BLaER1 (cell line): ENCODE measurements around the gene HSPA1L.
"Not testable (repeated sequence)": the region's sequence is repeated elsewhere in the genome, so short reads cannot be mapped to it uniquely, and the experiment has no call there.

Source experiments
- H3K27ac ChIP-seq: shearing (Covaris generic); formaldehyde crosslinking; 2 replicates; pipeline ENCODE4 v1.8.1; 2022
- H3K27me3 ChIP-seq: shearing (Covaris generic); formaldehyde crosslinking; 2 replicates; pipeline ENCODE4 v1.8.1; 2022
- H3K36me3 ChIP-seq: shearing (Covaris generic); formaldehyde crosslinking; 2 replicates; pipeline ENCODE4 v1.8.1; 2022
- H3K4me1 ChIP-seq: shearing (Covaris generic); formaldehyde crosslinking; 2 replicates; pipeline ENCODE4 v1.8.1; 2022
- H3K4me2 ChIP-seq: shearing (Covaris generic); formaldehyde crosslinking; 2 replicates; pipeline ENCODE4 v1.8.1; 2022
- H3K4me3 ChIP-seq: shearing (Covaris generic); formaldehyde crosslinking; 2 replicates; pipeline ENCODE4 v1.8.1; 2022
- H3K9ac ChIP-seq: shearing (Covaris generic); formaldehyde crosslinking; 2 replicates; pipeline ENCODE4 v1.8.1; 2022
- H3K9me3 ChIP-seq: shearing (Covaris generic); formaldehyde crosslinking; 2 replicates; pipeline ENCODE4 v1.8.1; 2022
- H4K20me1 ChIP-seq: shearing (Covaris generic); formaldehyde crosslinking; 2 replicates; pipeline ENCODE4 v1.8.1; 2022
- Cebpa-rat ChIP-seq: shearing (Covaris generic); IDR thresholded peaks from 2 replicates; pipeline ENCODE4 v1.8.1; 2022

Gene HSPA1L

GRCh38 chr6:31815025-31815838, at the start of gene HSPA1L, which contains the start of gene HSPA1A:
HSPA1L (minus strand) TSS chr6:31815283; CDS start chr6:31811972, 3,311 bp downstream.
HSPA1A (plus strand) TSS chr6:31815543; CDS start chr6:31815757, 214 bp downstream.
- TF ChIP-seq Cebpa-rat: no peak
- peaks cover 34% of the 10 kb centered on the region for H3K27me3 ChIP-seq
- H3K4me1 ChIP-seq: peaks cover 32% of the 10 kb centered on the region
- H3K9me3 ChIP-seq: no peaks in the 10 kb centered on the region
- H3K36me3 ChIP-seq: no peaks in the 10 kb centered on the region
- H3K4me2 ChIP-seq: peak within 1 kb of the TSS; percentile 81
- peak within 1 kb of the TSS; percentile 45; the same call in 1 of the 2 replicates for H3K27ac ChIP-seq
- no peaks in the 10 kb centered on the region for H4K20me1 ChIP-seq
- H3K9ac ChIP-seq: peak within 1 kb of the TSS; percentile 36
- peak within 1 kb of the TSS; percentile 65 for H3K4me3 ChIP-seq

GRCh38 chr6:31864818-31865204, 49.7 kb upstream of the HSPA1L start:
- Histone ChIP-seq H3K27me3 (no peaks in the 10 kb centered on the region), H3K27ac (peak overlapping the region; percentile 84), H4K20me1 (no peaks in the 10 kb centered on the region), H3K4me3 (peak overlapping the region; percentile 79; the same call in 1 of the 2 replicates), H3K36me3 (peaks cover 10% of the 10 kb centered on the region), H3K9me3 (no peaks in the 10 kb centered on the region), H3K4me2 (peak overlapping the region; percentile 92), H3K9ac (peak overlapping the region; percentile 82), H3K4me1 (peaks cover 53% of the 10 kb centered on the region)
- no peak for TF ChIP-seq Cebpa-rat

- not testable (repeated sequence) for H3K27me3 ChIP-seq, H4K20me1 ChIP-seq, H3K9me3 ChIP-seq
- H3K36me3 ChIP-seq: peaks cover 16% of the 10 kb centered on the region
- H3K4me3 ChIP-seq: peak overlapping the region; percentile 79
- H3K4me1 ChIP-seq: peaks cover 46% of the 10 kb centered on the region
- peak overlapping the region; percentile 82 for H3K9ac ChIP-seq
- H3K27ac ChIP-seq: peak overlapping the region; percentile 84
- peak overlapping the region; percentile 92 for H3K4me2 ChIP-seq
Measured at GRCh38 chr6:31864123-31864562, 49.1 kb upstream of the HSPA1L start.

DNA sequence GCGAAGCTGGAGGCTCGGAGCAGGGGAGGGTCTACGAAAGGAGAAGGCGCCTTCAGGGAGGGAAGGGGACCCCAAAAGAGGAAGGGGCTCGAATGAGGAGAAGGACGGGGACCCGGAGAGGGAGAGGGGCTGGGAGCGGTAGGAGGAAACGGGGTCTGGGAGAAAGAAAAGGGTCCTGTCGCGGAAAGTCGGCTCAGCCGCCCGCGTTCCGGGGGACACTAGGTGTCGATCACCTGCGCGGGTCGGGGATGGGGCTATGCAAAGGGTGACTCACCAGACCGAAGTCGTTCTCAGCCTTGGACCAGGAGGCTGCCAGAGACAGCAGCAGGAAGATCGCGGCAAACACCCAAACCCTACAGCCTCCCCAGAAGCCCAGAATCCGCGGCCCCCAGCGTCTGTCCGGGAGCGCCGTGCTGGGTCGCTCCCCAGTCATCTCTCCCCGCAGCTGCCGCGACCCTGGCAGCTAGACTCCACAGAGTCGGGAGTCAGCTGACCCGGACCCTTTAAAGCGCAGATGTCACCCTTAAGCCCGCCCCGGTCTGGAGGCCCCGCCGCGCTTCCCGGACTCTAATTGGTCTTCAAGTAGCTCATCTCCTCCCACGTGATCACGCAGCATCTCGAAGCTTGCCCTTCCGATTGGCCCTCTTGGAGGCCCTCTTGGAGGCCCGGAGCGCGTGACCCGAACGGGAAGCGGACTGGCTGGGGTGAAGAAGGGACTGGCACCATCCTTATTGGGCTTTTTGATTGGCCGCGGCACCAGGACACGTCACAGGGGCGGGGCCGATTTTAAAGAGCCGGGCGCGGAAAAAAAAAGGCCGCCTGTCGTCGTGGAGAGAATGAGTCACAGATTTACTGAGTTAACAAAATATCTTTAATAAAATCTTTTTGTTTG, 47.5 kb upstream of the HSPA1L start, which contains the start of gene NEU1:
Gene NEU1 (minus strand): TSS at position 478 of the 892 bp plus-strand sequence. CDS start 45 bp downstream, at position 433.
- no peaks in the 10 kb centered on the region for H3K9me3 ChIP-seq
- H3K27me3 ChIP-seq: no peaks in the 10 kb centered on the region

DNA sequence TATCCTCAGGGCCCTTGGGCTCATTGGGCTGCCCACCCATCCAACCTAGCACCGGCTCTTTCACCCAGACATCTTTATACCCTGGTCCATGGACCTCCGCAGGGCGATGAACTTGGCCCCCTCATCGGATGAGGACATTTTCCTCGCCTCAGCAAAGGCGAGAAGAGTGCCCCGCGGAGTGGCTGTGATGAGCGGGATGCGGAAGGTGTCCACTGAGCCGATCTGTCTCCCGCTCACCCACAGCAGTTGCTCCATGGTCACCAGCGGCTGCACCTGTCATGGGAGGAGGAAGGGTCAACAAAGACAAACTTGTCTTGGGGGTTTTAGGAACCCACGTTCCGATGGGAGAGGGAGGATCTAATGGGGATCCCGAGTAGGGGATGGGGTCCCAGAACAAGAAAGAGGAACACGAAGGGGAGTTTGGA, 46.8 kb upstream of the HSPA1L start:
- peak overlapping the region; percentile 82 for H3K9ac ChIP-seq
- H4K20me1 ChIP-seq: no peaks in the 10 kb centered on the region
- peaks cover 27% of the 10 kb centered on the region for H3K36me3 ChIP-seq
- H3K4me1 ChIP-seq: peaks cover 36% of the 10 kb centered on the region
- H3K4me3 ChIP-seq: peak overlapping the region; percentile 79
- H3K9me3 ChIP-seq: no peaks in the 10 kb centered on the region
- no peaks in the 10 kb centered on the region for H3K27me3 ChIP-seq
- H3K27ac ChIP-seq: peak overlapping the region; percentile 72
- peak overlapping the region; percentile 99 for H3K4me2 ChIP-seq
- TF ChIP-seq Cebpa-rat: no peak

More for the DNA sequence above, 47.5 kb upstream of the HSPA1L start, which contains the start of gene NEU1:
- Histone ChIP-seq H3K36me3 (peaks cover 27% of the 10 kb centered on the region), H3K4me2 (peak within 1 kb of the TSS; percentile 99), H4K20me1 (no peaks in the 10 kb centered on the region), H3K4me1 (peaks cover 36% of the 10 kb centered on the region), H3K4me3 (peak within 1 kb of the TSS; percentile 79), H3K9ac (peak within 1 kb of the TSS; percentile 82), H3K27ac (peak within 1 kb of the TSS; percentile 84)
- no peak for TF ChIP-seq Cebpa-rat

DNA sequence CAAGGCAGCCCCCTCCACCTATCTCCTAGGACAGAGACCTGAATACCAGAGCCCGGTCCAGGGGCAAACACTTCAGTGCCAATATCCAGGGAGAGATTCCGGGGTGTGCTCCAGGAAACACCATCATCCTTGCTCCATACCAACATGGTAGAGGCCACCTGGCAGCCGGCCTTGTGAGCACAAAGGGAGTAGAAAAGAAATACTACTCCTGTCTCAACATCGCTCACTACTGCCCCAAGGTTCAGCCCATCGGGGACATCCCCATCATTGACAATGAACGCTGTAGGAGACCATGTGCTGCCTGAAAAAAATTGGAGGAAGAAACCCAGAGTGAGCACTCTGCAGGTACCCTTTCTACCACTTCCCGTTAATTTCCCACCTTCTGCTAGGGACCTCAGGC, 46.1 kb upstream of the HSPA1L start:
- H3K27ac ChIP-seq: no peak overlapping the region
- no peak for TF ChIP-seq Cebpa-rat
- H3K4me1 ChIP-seq: peaks cover 36% of the 10 kb centered on the region
- no peaks in the 10 kb centered on the region for H4K20me1 ChIP-seq
- peak overlapping the region; percentile 99; the same call in 1 of the 2 replicates for H3K4me2 ChIP-seq
- no peaks in the 10 kb centered on the region for H3K9me3 ChIP-seq
- peaks cover 27% of the 10 kb centered on the region for H3K36me3 ChIP-seq
- no peak overlapping the region for H3K4me3 ChIP-seq
- no peaks in the 10 kb centered on the region for H3K27me3 ChIP-seq
- no peak overlapping the region for H3K9ac ChIP-seq

GRCh38 chr6:31860349-31860748, 45.3 kb upstream of the HSPA1L start:
- Histone ChIP-seq H3K4me3 (no peak overlapping the region), H3K27me3 (no peaks in the 10 kb centered on the region), H3K4me1 (peaks cover 29% of the 10 kb centered on the region), H4K20me1 (no peaks in the 10 kb centered on the region), H3K9me3 (peaks cover 4% of the 10 kb centered on the region; the same call in 1 of the 2 replicates), H3K4me2 (no peak overlapping the region), H3K36me3 (peaks cover 33% of the 10 kb centered on the region), H3K9ac (no peak overlapping the region), H3K27ac (no peak overlapping the region)
- no peak for TF ChIP-seq Cebpa-rat

- Histone ChIP-seq H3K9me3 (peaks cover 6% of the 10 kb centered on the region; the same call in 1 of the 2 replicates), H3K27me3 (no peaks in the 10 kb centered on the region), H4K20me1 (no peaks in the 10 kb centered on the region), H3K4me1 (peaks cover 25% of the 10 kb centered on the region), H3K36me3 (peaks cover 35% of the 10 kb centered on the region), H3K27ac (no peak overlapping the region), H3K4me2 (no peak overlapping the region), H3K4me3 (no peak overlapping the region), H3K9ac (no peak overlapping the region)
- TF ChIP-seq Cebpa-rat: no peak
Measured at GRCh38 chr6:31859923-31860322, 44.8 kb upstream of the HSPA1L start.

- H3K4me2 ChIP-seq: no peak overlapping the region
- TF ChIP-seq Cebpa-rat: peak; percentile 33; the same call in 1 of the 2 replicates
- peaks cover 16% of the 10 kb centered on the region for H3K4me1 ChIP-seq
- H3K36me3 ChIP-seq: peaks cover 35% of the 10 kb centered on the region
- no peak overlapping the region for H3K4me3 ChIP-seq
- H3K9me3 ChIP-seq: peaks cover 6% of the 10 kb centered on the region; the same call in 1 of the 2 replicates
- H3K9ac ChIP-seq: 0 out of 2 replicates have a peak overlapping the region, but pooled peaks have one; percentile 16
- H4K20me1 ChIP-seq: no peaks in the 10 kb centered on the region
- no peaks in the 10 kb centered on the region for H3K27me3 ChIP-seq
- H3K27ac ChIP-seq: no peak overlapping the region
Measured at GRCh38 chr6:31858707-31859106, 43.6 kb upstream of the HSPA1L start.

DNA sequence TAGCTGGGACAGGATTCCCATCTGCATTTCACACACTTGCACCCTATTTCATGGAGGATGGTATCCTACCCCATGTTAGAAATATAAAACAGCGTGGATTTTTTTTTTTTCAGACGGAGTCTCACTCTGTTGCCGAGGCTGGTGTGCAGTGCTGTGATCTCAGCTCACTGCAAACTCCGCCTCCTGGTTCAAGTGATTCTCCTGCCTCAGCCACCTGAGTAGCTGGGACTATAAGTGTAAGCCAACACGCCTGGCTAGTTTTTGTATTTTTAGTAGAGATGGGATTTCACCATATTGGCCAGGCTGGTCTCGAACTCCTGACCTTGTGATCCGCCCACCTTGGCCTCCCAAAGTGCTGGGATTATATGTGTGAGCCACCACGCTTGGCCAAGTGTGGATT, 42.7 kb upstream of the HSPA1L start:
- H3K4me3 ChIP-seq, H3K27ac ChIP-seq, H3K9ac ChIP-seq, H4K20me1 ChIP-seq, H3K27me3 ChIP-seq, H3K9me3 ChIP-seq, H3K4me2 ChIP-seq: not testable (repeated sequence)
- Histone ChIP-seq H3K36me3 (peaks cover 35% of the 10 kb centered on the region), H3K4me1 (peaks cover 10% of the 10 kb centered on the region)

DNA sequence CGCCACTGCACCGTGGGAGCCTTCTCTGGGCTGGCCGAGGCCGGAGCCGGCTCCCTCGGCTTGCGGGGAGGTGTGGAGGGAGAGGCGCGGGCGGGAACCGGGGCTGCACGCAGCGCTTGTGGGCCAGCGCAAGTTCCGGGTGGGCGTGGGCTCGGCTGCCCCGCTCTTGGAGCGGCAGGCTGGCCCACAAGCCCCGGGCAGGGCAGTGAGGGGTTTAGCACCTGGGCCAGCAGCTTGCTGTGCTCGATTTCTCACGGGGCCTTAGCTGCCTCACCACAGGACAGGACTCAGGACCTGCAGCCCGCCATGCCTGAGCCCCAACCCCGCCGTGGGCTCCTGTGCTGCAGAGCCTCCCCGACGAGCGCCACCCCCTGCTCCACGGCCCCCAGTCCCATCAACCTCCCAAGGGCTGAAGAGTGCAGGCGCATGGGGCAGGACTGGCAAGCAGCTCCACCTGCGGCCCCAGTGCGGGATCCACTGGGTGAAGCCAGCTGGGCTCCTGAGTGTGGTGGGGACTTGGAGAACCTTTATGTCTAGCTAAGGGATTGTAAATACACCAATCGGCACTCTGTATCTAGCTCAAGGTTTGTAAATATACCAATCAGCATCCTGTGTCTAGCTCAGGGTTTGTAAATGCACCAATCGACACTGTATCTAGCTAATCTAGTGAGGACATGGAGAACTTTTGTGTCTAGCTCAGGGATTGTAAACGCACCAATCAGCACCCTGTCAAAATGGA, 37.1 kb upstream of the HSPA1L start:
- not testable (repeated sequence) for H3K36me3 ChIP-seq, H3K9ac ChIP-seq, H3K4me2 ChIP-seq, H3K4me3 ChIP-seq, H3K4me1 ChIP-seq, H3K27me3 ChIP-seq, H3K27ac ChIP-seq, H4K20me1 ChIP-seq
- H3K9me3 ChIP-seq: peaks cover 11% of the 10 kb centered on the region
